Measurements from ENCODE around the gene RCL1.
"Not testable (repeated sequence)": the region's sequence is repeated elsewhere in the genome, so short reads cannot be mapped to it uniquely, and the experiment has no call there.

The RCL1 gene, protein sequence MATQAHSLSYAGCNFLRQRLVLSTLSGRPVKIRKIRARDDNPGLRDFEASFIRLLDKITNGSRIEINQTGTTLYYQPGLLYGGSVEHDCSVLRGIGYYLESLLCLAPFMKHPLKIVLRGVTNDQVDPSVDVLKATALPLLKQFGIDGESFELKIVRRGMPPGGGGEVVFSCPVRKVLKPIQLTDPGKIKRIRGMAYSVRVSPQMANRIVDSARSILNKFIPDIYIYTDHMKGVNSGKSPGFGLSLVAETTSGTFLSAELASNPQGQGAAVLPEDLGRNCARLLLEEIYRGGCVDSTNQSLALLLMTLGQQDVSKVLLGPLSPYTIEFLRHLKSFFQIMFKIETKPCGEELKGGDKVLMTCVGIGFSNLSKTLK

GRCh38 chr9:4792572-4793458, at the start of gene RCL1:
RCL1 (plus strand) TSS chr9:4792944; CDS start chr9:4793092, 148 bp downstream.
- no peak for TF ChIP-seq CTCF (IDR thresholded peaks at IDR 0.05; ENCODE audit: low read depth, low read length)
- DNase-seq (ENCODE audit: low read depth in 2 of 2) = peak; percentile 92 to 96
- peak within 1 kb of the TSS; percentile 92 to 93 for H3K4me3 ChIP-seq (replicated peaks in 1 of 2; ENCODE audit: low read depth in 2 of 2, low read length in 2 of 2)

- no peak overlapping the region for H3K4me3 ChIP-seq (replicated peaks in 1 of 2; ENCODE audit: low read depth in 2 of 2, low read length in 2 of 2)
- TF ChIP-seq CTCF (IDR thresholded peaks at IDR 0.05; ENCODE audit: low read depth, low read length) = no peak
- no peak for DNase-seq (ENCODE audit: low read depth in 2 of 2)
Observed at GRCh38 chr9:4743131-4743875, 49.4 kb upstream of the RCL1 start.

GRCh38 chr9:4746278-4747030, 46.3 kb upstream of the RCL1 start:
- H3K4me3 ChIP-seq (replicated peaks in 1 of 2; ENCODE audit: low read depth in 2 of 2, low read length in 2 of 2) = no peak overlapping the region
- no peak for DNase-seq (ENCODE audit: low read depth in 2 of 2)
- no peak for TF ChIP-seq CTCF (IDR thresholded peaks at IDR 0.05; ENCODE audit: low read depth, low read length)

- TF ChIP-seq CTCF (IDR thresholded peaks at IDR 0.05; ENCODE audit: low read depth, low read length) = no peak
- H3K4me3 ChIP-seq (replicated peaks in 1 of 2; ENCODE audit: low read depth in 2 of 2, low read length in 2 of 2) = no peak overlapping the region
- peak; percentile 18 to 37 for DNase-seq (ENCODE audit: low read depth in 2 of 2)
Observed at GRCh38 chr9:4748612-4749011, 44.1 kb upstream of the RCL1 start.

DNA sequence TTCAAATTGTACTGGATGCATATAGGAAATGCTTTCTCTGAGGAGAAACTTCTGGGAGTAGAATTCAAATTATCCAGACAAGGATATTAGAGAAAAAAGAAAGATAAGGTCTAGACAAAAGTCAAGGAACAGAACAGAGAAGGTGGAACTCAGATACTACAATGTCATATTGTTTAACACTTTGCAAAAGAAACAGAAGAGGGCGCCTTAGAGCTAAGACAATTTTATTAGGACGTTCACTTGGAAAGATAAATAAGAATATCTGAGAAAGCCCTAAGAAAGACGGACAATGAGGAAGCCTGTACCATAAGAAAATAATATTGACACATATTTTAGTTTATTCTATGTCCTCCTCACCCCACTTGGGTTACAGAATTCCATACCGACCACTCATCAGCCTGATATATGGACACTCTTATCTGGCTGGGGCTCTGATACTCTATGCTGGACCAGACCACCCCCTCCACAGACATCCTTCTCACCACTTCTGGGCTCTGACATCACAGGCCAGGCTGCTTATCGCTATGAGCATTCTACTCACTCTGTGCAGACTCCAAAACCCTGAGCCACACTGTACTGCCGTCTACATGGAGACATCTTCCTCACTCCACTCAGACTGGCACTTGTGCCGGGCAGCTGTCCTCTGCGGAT, 42.6 kb upstream of the RCL1 start:
- no peak overlapping the region for H3K4me3 ChIP-seq (replicated peaks in 1 of 2; ENCODE audit: low read depth in 2 of 2, low read length in 2 of 2)
- peak; percentile 68 to 71 for DNase-seq (ENCODE audit: low read depth in 2 of 2)
- TF ChIP-seq CTCF (IDR thresholded peaks at IDR 0.05; ENCODE audit: low read depth, low read length) = peak; percentile 63

DNA sequence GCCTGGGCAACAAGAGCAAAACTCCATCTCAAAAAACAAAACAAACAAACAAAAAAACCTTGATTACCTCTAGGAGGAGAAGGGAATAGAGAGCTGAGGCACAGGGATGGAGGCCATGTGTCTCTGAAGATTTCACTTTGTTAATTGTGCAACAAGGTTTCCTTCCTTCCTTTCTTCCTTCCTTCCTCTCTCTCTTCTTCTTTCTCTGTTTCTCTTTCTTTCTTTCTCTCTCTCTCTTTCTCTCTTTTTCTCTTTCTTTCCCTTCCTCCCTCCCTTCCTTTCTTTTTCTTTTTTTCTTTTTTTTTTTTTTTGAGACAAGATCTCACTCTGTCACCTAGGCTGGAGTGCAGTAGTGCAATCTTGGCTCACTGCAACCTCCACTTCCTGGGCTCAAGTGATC, 38.2 kb upstream of the RCL1 start:
- DNase-seq (ENCODE audit: low read depth in 2 of 2) = not testable (repeated sequence)

More for the DNA sequence above, 38.2 kb upstream of the RCL1 start:
- not testable (repeated sequence) for H3K4me3 ChIP-seq (replicated peaks in 1 of 2; ENCODE audit: low read depth in 2 of 2, low read length in 2 of 2)
